Measurements from ENCODE around the gene PCBP3. TPM values are rescaled to one million over a fixed set of nuclear protein-coding genes. Genes with fewer than 3 reads are reported as not detected.
A peak's percentile ranks its signal among the peaks of the same experiment; 100 is the strongest.
"Not testable (repeated sequence)": the region's sequence is repeated elsewhere in the genome, so short reads cannot be mapped to it uniquely, and the experiment has no call there.

The PCBP3 gene
- total and polyA plus RNA-seq, 3 experiments from 2014 or later = 0.31 to 0.38 (median 0.35) TPM

- Mint-ChIP-seq H3K4me1 (peaks cover 11 to 24% (median 20%) of the 10 kb centered on the region in 3 donors), H3K27ac (peak overlapping the region in 3 of 8 donors; percentile 4 to 61 (median 23)), H3K4me3 (peak overlapping the region; percentile 9 to 83 (median 40)), H3K9me3 (peaks cover 0 to 5% (median 4%) of the 10 kb centered on the region in 5 donors), H3K27me3 (peaks cover 24 to 30% of the 10 kb centered on the region in 2 donors), H3K36me3 (peaks cover 0 to 4% (median 4%) of the 10 kb centered on the region in 3 donors)
- Histone ChIP-seq H3K27ac (ENCODE audit: low read depth, low read length) (no peak overlapping the region), H3K9me3 (ENCODE audit: low read length) (no peaks in the 10 kb centered on the region), H3K27me3 (ENCODE audit: insufficient read depth, low read length, poor library complexity, severe bottlenecking) (peaks cover 11% of the 10 kb centered on the region), H3K4me3 (ENCODE audit: low read length) (no peak overlapping the region), H3K36me3 (ENCODE audit: insufficient read depth, low read length) (no peaks in the 10 kb centered on the region), H3K4me1 (ENCODE audit: insufficient read depth, low read length) (peaks cover 25% of the 10 kb centered on the region)
- POLR2A ChIA-PET = interaction anchor here (0.6 kb wide), 2 partner anchors 97 to 302 kb away, joined by 3 to 4 read pairs; no protein-coding TSS in a partner anchor
- DNase-seq = no peak
- CTCF ChIA-PET = no interaction called here
Measured at GRCh38 chr21:45640888-45641479, 2.5 kb upstream of the PCBP3 start.

DNA sequence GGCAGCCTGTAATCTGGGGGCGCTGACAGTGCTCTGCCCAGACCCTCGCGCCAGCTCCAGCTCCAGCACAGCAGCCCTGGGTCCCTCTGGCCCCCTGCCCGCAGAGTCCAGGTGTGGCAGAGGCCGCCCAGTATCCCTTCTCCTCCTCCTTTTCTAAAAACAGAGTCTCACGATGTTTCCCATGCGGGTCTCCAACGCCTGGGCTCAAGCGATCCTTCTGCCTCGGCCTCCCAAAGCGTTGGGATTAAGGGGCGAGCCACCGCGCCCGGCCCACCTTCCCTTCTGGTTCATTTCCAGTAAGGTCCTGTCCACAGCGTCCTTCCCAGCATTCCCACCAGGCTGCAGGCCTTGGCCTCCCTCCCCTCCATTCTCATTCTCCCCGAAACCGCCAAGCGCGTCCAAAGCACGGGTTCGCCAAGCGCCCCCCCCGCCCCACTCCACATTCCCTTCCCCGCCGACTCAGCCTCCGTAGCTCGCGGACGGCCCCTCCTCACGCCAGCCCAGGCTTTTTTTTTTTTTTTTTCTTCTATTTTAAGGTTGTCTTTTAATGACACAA, 2.0 kb upstream of the PCBP3 start:
- Mint-ChIP-seq H3K9me3 (peaks cover 0 to 5% (median 4%) of the 10 kb centered on the region in 5 donors), H3K4me1 (peaks cover 11 to 24% (median 21%) of the 10 kb centered on the region in 3 donors), H3K4me3 (peak overlapping the region in 6 of 7 donors; percentile 20 to 88 (median 54)), H3K27ac (peak overlapping the region in 2 of 8 donors; percentile 23 to 61), H3K36me3 (peaks cover 0 to 4% (median 4%) of the 10 kb centered on the region in 3 donors), H3K27me3 (peaks cover 28 to 31% of the 10 kb centered on the region in 2 donors)
- Histone ChIP-seq H3K27ac (ENCODE audit: low read depth, low read length) (no peak overlapping the region), H3K4me1 (ENCODE audit: insufficient read depth, low read length) (peaks cover 25% of the 10 kb centered on the region), H3K4me3 (ENCODE audit: low read length) (no peak overlapping the region), H3K27me3 (ENCODE audit: insufficient read depth, low read length, poor library complexity, severe bottlenecking) (peaks cover 15% of the 10 kb centered on the region), H3K9me3 (ENCODE audit: low read length) (no peaks in the 10 kb centered on the region), H3K36me3 (ENCODE audit: insufficient read depth, low read length) (no peaks in the 10 kb centered on the region)
- CTCF ChIA-PET = no interaction called here
- DNase-seq = no peak
- POLR2A ChIA-PET = interaction anchor here (0.6 kb wide), 2 partner anchors 97 to 303 kb away, joined by 3 to 4 read pairs; no protein-coding TSS in a partner anchor

DNA sequence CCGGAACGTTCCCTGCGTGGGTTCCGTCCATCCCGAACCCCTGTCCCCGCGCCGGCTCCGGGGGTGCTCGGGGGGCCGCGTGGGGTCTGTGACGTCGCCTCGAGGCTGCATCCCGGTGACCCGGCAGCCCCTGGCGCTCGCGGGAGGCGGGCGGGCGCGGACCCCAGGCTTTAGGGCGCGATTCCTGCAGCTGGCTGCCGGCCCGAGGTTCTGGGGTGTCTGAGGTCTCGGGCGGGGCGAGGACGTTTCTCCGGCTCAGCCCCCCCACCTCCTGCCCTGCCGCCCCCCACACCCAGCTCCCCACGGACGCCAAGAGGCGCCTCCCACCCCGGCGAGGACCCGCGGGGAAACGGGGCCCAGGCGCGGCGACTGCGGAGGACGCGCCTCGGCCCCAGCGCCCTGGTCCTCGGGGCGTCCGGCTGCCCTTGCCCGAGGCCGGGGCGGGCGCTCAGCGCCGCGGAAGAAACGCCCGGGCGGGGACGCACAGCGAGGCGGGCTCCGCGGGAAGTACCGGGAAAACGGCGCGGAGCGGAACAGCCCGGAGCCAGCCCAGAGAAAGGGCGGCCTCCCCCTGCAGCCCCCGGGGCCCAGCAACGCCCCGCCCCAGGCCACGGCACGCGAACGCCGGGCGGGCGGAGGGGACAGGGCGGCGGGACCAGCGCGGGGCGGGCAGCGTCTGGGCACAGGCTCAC, 1.3 kb upstream of the PCBP3 start:
- H3K27ac Mint-ChIP-seq = no peak overlapping the region
- H3K4me1 ChIP-seq (ENCODE audit: insufficient read depth, low read length) = peaks cover 25% of the 10 kb centered on the region
- H3K27ac ChIP-seq (ENCODE audit: low read depth, low read length) = no peak overlapping the region
- H3K4me3 Mint-ChIP-seq = peak overlapping the region in 2 of 7 donors; percentile 20 to 66
- H3K4me1 Mint-ChIP-seq = peaks cover 11 to 24% (median 21%) of the 10 kb centered on the region in 3 donors
- peaks cover 0 to 4% (median 4%) of the 10 kb centered on the region in 3 donors for H3K36me3 Mint-ChIP-seq
- H3K9me3 Mint-ChIP-seq = peaks cover 0 to 5% (median 4%) of the 10 kb centered on the region in 5 donors
- peaks cover 19% of the 10 kb centered on the region for H3K27me3 ChIP-seq (ENCODE audit: insufficient read depth, low read length, poor library complexity, severe bottlenecking)
- H3K9me3 ChIP-seq (ENCODE audit: low read length) = no peaks in the 10 kb centered on the region
- peaks cover 34 to 38% of the 10 kb centered on the region in 2 donors for H3K27me3 Mint-ChIP-seq
- ChIA-PET POLR2A (no interaction called here), CTCF (no interaction called here)
- H3K4me3 ChIP-seq (ENCODE audit: low read length) = no peak overlapping the region
- no peak for DNase-seq
- no peaks in the 10 kb centered on the region for H3K36me3 ChIP-seq (ENCODE audit: insufficient read depth, low read length)

DNA sequence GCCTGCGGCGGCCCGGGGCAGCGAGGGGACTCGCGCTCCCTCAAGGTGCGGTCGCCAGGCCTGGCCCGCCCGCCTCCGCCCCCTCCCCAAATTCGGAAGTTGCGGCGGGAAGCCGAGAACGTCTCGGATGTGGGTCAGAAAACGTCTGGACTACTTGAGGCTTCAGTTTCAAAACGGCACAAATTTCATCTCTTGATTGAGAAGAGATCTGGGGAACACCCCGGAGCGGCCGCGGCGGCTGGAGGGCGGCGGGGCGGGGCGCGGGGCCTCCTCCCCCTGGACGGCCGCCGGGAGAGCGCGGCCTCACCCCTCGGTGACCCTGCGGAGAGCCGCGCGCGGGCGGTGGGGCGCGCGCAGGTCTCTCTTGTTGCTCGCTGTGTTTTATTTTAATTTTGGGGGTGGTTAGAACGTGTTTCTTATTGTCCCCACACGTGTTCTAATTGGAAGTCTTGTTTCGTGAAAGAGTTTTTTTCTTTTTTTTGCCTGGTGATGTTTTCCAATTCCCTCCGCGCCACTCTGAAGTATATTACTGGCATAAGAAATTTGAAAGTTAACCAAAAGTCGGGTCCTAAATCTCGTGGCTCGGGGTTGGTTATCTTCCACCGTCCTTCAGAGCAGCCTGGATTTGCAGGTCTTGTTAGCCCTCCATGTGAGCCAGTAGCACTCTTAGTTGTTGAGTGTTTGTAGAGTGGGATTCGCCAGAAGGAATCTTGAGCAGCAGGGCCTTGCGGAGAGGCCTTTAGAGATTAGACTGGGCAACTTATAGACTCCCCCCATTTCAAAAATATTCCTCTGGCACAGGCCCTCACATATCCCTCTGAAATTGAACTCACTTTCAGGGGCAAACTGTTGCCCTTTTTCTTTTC, 749 bp downstream of the PCBP3 start:
- peak in 1 of 5 donors; percentile 11 for DNase-seq
- peak overlapping the region in 4 of 8 donors; percentile 32 to 61 (median 54) for H3K27ac Mint-ChIP-seq
- Histone ChIP-seq H3K4me1 (ENCODE audit: insufficient read depth, low read length) (peaks cover 22% of the 10 kb centered on the region), H3K27ac (ENCODE audit: low read depth, low read length) (no peak overlapping the region), H3K27me3 (ENCODE audit: insufficient read depth, low read length, poor library complexity, severe bottlenecking) (peaks cover 21% of the 10 kb centered on the region), H3K36me3 (ENCODE audit: insufficient read depth, low read length) (no peaks in the 10 kb centered on the region), H3K9me3 (ENCODE audit: low read length) (no peaks in the 10 kb centered on the region), H3K4me3 (ENCODE audit: low read length) (no peak overlapping the region)
- peak overlapping the region; percentile 68 to 76 (median 72) for H3K4me3 Mint-ChIP-seq
- POLR2A ChIA-PET = no interaction called here
- H3K4me1 Mint-ChIP-seq = peaks cover 11 to 24% (median 21%) of the 10 kb centered on the region in 3 donors
- H3K9me3 Mint-ChIP-seq = peaks cover 0 to 8% (median 5%) of the 10 kb centered on the region in 5 donors
- peaks cover 39 to 50% of the 10 kb centered on the region in 2 donors for H3K27me3 Mint-ChIP-seq
- CTCF ChIA-PET = no interaction called here
- peaks cover 0 to 4% (median 4%) of the 10 kb centered on the region in 3 donors for H3K36me3 Mint-ChIP-seq

GRCh38 chr21:45651921-45652320, 8.4 kb downstream of the PCBP3 start:
- H3K4me1 ChIP-seq (ENCODE audit: insufficient read depth, low read length) = no peaks in the 10 kb centered on the region
- H3K4me3 ChIP-seq (ENCODE audit: low read length) = no peak overlapping the region
- DNase-seq = no peak
- Mint-ChIP-seq H3K9me3 (peaks cover 0 to 8% (median 4%) of the 10 kb centered on the region in 5 donors), H3K27ac (no peak overlapping the region), H3K27me3 (peaks cover 31 to 74% of the 10 kb centered on the region in 2 donors), H3K4me3 (no peak overlapping the region), H3K36me3 (no peaks in the 10 kb centered on the region), H3K4me1 (no peaks in the 10 kb centered on the region)
- ChIA-PET CTCF (no interaction called here), POLR2A (no interaction called here)
- no peaks in the 10 kb centered on the region for H3K36me3 ChIP-seq (ENCODE audit: insufficient read depth, low read length)
- H3K27me3 ChIP-seq (ENCODE audit: insufficient read depth, low read length, poor library complexity, severe bottlenecking) = peaks cover 5% of the 10 kb centered on the region
- no peaks in the 10 kb centered on the region for H3K9me3 ChIP-seq (ENCODE audit: low read length)
- H3K27ac ChIP-seq (ENCODE audit: low read depth, low read length) = no peak overlapping the region

GRCh38 chr21:45655124-45655523, 11.6 kb downstream of the PCBP3 start:
- H3K27ac ChIP-seq (ENCODE audit: low read depth, low read length) = no peak overlapping the region
- peaks cover 0 to 8% (median 2%) of the 10 kb centered on the region in 5 donors for H3K9me3 Mint-ChIP-seq
- no peak overlapping the region for H3K4me3 ChIP-seq (ENCODE audit: low read length)
- no peaks in the 10 kb centered on the region for H3K36me3 Mint-ChIP-seq
- no peak for DNase-seq
- no peaks in the 10 kb centered on the region for H3K4me1 Mint-ChIP-seq
- no peak overlapping the region for H3K27ac Mint-ChIP-seq
- H3K4me3 Mint-ChIP-seq = no peak overlapping the region
- ChIA-PET POLR2A (no interaction called here), CTCF (no interaction called here)
- no peaks in the 10 kb centered on the region for H3K27me3 ChIP-seq (ENCODE audit: insufficient read depth, low read length, poor library complexity, severe bottlenecking)
- no peaks in the 10 kb centered on the region for H3K36me3 ChIP-seq (ENCODE audit: insufficient read depth, low read length)
- H3K4me1 ChIP-seq (ENCODE audit: insufficient read depth, low read length) = no peaks in the 10 kb centered on the region
- H3K9me3 ChIP-seq (ENCODE audit: low read length) = no peaks in the 10 kb centered on the region
- H3K27me3 Mint-ChIP-seq = peaks cover 16 to 65% of the 10 kb centered on the region in 2 donors

DNA sequence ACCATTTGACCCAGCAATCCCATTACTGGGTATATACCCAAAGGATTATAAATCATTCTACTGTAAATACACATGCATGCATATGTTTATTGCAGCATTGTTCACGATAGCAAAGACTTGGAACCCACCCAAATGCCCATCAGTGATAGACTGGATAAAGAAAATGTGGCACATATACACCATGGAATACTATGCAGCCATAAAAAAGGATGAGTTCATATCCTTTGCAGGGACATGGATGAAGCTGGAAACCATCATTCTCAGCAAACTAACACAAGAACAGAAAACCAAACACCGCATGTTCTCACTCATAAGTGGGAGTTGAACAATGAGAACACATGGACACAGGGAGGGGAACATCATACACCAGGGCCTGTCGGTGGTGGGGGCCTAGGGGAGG, 12.6 kb downstream of the PCBP3 start:
- peaks cover 13 to 66% of the 10 kb centered on the region in 2 donors for H3K27me3 Mint-ChIP-seq
- H3K4me3 ChIP-seq (ENCODE audit: low read length); H3K36me3 Mint-ChIP-seq; POLR2A ChIA-PET; H3K4me1 ChIP-seq (ENCODE audit: insufficient read depth, low read length); H3K9me3 ChIP-seq (ENCODE audit: low read length); H3K4me3 Mint-ChIP-seq; H3K27ac ChIP-seq (ENCODE audit: low read depth, low read length); H3K27ac Mint-ChIP-seq; DNase-seq; H3K9me3 Mint-ChIP-seq; H3K36me3 ChIP-seq (ENCODE audit: insufficient read depth, low read length); CTCF ChIA-PET; H3K4me1 Mint-ChIP-seq; H3K27me3 ChIP-seq (ENCODE audit: insufficient read depth, low read length, poor library complexity, severe bottlenecking): not testable (repeated sequence)
